Measurements from ENCODE around the gene GAS5.
"Not testable (repeated sequence)": the region's sequence is repeated elsewhere in the genome, so short reads cannot be mapped to it uniquely, and the experiment has no call there.

GRCh38 chr1:173859547-173859946 lies 8.2 kb downstream of the GAS5 start:
- TF ChIP-seq CTCF (conservative IDR thresholded peaks at IDR 0.05; ENCODE audit: low read length); EZH2phosphoT487 (IDR thresholded peaks at IDR 0.05; ENCODE audit: borderline replicate concordance, low read depth, low read length): not testable (repeated sequence)
